ENCODE data around the gene CLEC12A. TPM values are rescaled to one million over a fixed set of nuclear protein-coding genes. Genes with fewer than 3 reads are reported as not detected.

CLEC12A gene
- total and polyA plus RNA-seq, 4 donors = 2.3 to 4.7 (median 3.2) TPM

- no peak for TF ChIP-seq REST (IDR thresholded peaks at IDR 0.05)
- TF ChIP-seq NR2F2 (IDR thresholded peaks at IDR 0.05) = no peak
- TF ChIP-seq CTCF (IDR thresholded peaks at IDR 0.05; ENCODE audit: low read depth, low read length, missing input control) = no peak
- TF ChIP-seq FOXA1 (IDR thresholded peaks at IDR 0.05) = no peak
- TF ChIP-seq GABPA (IDR thresholded peaks at IDR 0.05 in 1 of 2, conservative IDR thresholded peaks at IDR 0.05 in 1 of 2) = no peak
- TF ChIP-seq ATF3 (IDR thresholded peaks at IDR 0.05) = no peak
- TF ChIP-seq JUND (IDR thresholded peaks at IDR 0.05) = no peak
These were observed 59.2 kb downstream of the CLEC12A start, which contains the start of gene CLEC9A (continued) for GRCh38 chr12:10030446-10030845.

- no peak overlapping the region for H3K9ac ChIP-seq (ENCODE audit: low read depth in 1 of 2, low read length in 2 of 2)
- DNase-seq (ENCODE audit: low spot score) = no peak
- no peak overlapping the region for H3K4me3 ChIP-seq (ENCODE audit: low read depth in 1 of 3, low read length in 3 of 3)
- no peaks in the 10 kb centered on the region for H3K4me1 ChIP-seq (ENCODE audit: control insufficient read depth in 4 of 4, insufficient read depth in 4 of 4, low read length in 3 of 4)
- H3K27ac ChIP-seq (ENCODE audit: low read depth in 1 of 2, low read length in 2 of 2) = no peak overlapping the region
- TF ChIP-seq ATF3 (IDR thresholded peaks at IDR 0.05) (no peak), RAD21 (IDR thresholded peaks at IDR 0.05) (no peak), HNF4G (IDR thresholded peaks at IDR 0.05) (no peak), ZBTB33 (IDR thresholded peaks at IDR 0.05) (no peak), YY1 (IDR thresholded peaks at IDR 0.05) (no peak), FOXA2 (IDR thresholded peaks at IDR 0.05) (no peak), EGR1 (IDR thresholded peaks at IDR 0.05; ENCODE audit: low read depth in 2 of 2) (no peak), RXRA (IDR thresholded peaks at IDR 0.05) (no peak), GABPA (IDR thresholded peaks at IDR 0.05 in 1 of 2, conservative IDR thresholded peaks at IDR 0.05 in 1 of 2) (no peak), REST (IDR thresholded peaks at IDR 0.05) (no peak), FOXA1 (IDR thresholded peaks at IDR 0.05) (no peak), TAF1 (conservative IDR thresholded peaks at IDR 0.05) (no peak), JUND (IDR thresholded peaks at IDR 0.05) (no peak), HNF4A (conservative IDR thresholded peaks at IDR 0.05) (no peak), MAX (IDR thresholded peaks at IDR 0.05) (no peak), SP1 (IDR thresholded peaks at IDR 0.05) (no peak)
- H3K36me3 ChIP-seq (ENCODE audit: control insufficient read depth in 4 of 4, insufficient read depth in 3 of 4, low read depth in 1 of 4, low read length in 3 of 4) = no peaks in the 10 kb centered on the region
- no peaks in the 10 kb centered on the region for H3K9me3 ChIP-seq (ENCODE audit: control insufficient read depth in 4 of 4, low read length in 3 of 4)
- 66% methylated on average over 4 of the region's 4 CpGs for WGBS
- no peaks in the 10 kb centered on the region for H3K27me3 ChIP-seq (ENCODE audit: control insufficient read depth in 4 of 4, insufficient read depth in 4 of 4, low read length in 3 of 4)
These were observed 60.1 kb downstream of the CLEC12A start for GRCh38 chr12:10031321-10031720.

Data from liver (tissue), 9 donors.